Tibial nerve (tissue), 4 donors: ENCODE results near the gene MSH5.

Source experiments
- CTCF ChIP-seq, 5 experiments: fragments of 200-600 bp in 3 of 5; fragments of 450-650 bp in 2 of 5; sonication (generic) in 3 of 5; IDR thresholded peaks; one replicate each; pipeline ENCODE4 v1.5.1; 2016 to 2019; ENCODE audit warnings: antibody characterized with exemption in 5 of 5, mild to moderate bottlenecking in 3 of 5, moderate library complexity in 2 of 5
- EP300 ChIP-seq, 2 donors: sonication (generic); formaldehyde crosslinking; IDR thresholded peaks; one replicate each; pipeline ENCODE4 v1.6.1; 2017; ENCODE audit warnings: antibody characterized with exemption in 2 of 2, mild to moderate bottlenecking in 1 of 2

- TF ChIP-seq CTCF (IDR thresholded peaks at IDR 0.05), result no peak
- no peak for TF ChIP-seq EP300 (IDR thresholded peaks at IDR 0.05)
Measured at GRCh38 chr6:31770860-31771259, 31.1 kb downstream of the MSH5 start.
